ENCODE measurements around the gene GPNMB.
A peak's percentile ranks its signal among the peaks of the same experiment; 100 is the strongest.

Gene GPNMB

DNA sequence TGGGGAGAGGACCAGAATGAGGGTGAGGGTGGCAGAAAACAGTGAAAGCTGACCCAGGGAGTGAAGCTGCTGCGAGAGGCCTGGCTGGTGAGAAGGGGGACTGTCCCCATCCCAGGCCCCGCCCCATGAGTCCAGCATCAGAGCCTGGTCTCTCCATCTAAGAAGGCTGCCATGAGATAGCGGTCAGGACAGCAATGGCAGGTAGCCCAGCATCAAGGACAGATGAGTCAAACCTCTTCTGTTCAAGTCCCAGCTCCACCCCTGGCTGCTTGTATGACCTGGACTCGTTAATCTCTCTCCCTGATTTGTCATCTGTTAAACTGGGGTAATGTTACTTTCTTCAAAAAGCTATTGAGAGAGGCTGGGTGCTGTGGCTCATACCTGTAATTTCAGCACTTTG, 22.2 kb downstream of the GPNMB start:
- DNase-seq (ENCODE audit: low read depth in 1 of 2, low spot score in 1 of 2) = no peak

DNA sequence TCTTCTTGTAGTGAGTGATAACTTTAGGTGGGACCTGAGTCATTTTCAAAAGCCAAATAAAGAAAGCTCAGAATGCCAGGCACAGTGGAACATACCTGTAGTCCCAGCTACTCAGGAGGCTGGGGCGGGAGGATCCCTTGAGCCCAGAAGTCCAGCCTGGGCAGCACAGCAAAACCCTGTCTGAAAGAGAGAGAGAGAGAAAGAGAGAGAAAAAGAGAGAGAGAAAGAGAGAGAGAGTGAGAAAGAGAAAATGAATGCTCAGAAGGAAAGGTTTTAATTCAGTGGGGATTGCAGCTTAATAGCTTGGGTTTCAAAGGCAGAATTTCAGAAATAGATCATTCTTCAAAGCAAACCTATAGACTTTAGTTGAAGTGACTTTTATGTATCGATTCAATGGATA, 25.7 kb downstream of the GPNMB start:
- DNase-seq (ENCODE audit: low read depth in 1 of 2, low spot score in 1 of 2) = no peak

DNA sequence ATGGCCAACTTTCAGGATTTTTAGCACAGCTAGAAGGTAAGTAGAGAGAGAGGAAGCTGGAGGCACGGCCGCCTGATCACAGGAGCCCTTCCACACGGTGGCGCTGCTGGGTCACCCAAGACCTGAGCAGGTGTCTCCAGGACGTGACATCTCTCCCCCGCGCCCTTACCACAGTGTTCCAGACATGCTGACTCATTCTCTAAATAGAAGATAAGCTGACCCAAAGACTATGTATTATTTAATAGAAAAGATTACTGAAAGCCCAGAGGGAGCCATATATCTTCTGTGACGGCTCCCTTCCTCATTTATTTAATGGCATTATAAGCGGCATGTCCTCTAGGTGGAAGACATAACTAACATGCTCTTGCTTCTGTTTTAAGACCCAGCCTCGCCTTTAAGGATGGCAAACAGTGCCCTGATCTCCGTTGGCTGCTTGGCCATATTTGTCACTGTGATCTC, 26.6 kb downstream of the GPNMB start:
- DNase-seq (ENCODE audit: low read depth in 1 of 2, low spot score in 1 of 2) = peak; percentile 76 to 82

DNA sequence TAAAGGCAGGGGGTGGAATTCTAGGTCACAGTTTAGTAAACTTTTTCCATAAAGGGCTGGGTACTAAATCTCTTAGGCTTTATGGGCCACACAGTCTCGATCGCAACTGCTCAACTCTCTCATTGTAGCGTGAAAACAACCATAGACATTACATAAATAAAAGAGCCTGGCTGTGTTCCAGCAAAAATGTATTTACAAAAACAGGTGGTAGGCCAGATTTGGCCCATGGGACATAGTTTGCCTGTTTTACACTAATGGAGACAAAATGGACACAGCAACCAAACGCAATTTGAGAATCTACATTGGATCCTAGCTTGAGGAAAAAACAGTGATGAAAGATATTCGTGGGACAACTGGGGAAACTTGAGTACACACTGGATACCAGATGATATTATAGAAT, 29.3 kb downstream of the GPNMB start:
- DNase-seq (ENCODE audit: low read depth in 1 of 2, low spot score in 1 of 2) = no peak

DNA sequence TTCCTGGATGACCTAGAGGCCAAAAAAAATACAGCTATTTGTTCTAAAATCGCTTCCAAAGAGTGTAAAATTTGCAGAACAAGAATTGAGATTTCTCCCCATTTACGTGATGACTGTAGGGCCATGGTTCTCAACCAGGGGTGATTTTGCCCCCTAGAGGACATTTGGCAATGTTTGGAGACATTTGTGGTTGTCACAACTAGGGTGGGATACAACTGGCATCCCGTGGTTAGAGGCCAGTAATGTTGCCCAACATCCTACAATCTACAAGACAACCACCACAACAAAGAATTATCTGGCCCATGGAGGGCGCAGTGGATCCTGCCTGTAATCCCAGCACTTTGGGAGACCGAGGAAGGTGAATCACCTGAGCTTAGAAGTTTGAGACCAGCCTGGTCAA, 29.8 kb downstream of the GPNMB start:
- no peak for DNase-seq (ENCODE audit: low read depth in 1 of 2, low spot score in 1 of 2)

DNA sequence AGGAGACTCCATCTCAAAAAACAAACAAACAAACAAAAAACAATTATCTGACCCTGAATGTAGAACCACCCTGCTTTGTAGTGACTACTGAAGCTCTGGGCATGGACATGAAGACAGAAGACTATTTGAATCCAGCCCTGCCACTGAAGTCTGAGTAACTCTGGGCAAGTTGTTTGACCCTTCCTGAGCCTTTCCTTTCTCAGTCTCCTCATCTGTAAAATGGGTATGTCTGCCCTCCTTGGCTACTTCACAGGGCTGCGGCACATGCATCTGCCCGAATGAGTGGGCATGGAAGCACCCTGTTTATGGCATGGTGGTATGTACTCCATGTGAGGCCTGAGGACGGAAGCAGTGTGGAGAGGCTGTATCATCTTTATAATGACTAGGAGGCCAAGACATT, 30.4 kb downstream of the GPNMB start:
- no peak for DNase-seq (ENCODE audit: low read depth in 1 of 2, low spot score in 1 of 2)

DNA sequence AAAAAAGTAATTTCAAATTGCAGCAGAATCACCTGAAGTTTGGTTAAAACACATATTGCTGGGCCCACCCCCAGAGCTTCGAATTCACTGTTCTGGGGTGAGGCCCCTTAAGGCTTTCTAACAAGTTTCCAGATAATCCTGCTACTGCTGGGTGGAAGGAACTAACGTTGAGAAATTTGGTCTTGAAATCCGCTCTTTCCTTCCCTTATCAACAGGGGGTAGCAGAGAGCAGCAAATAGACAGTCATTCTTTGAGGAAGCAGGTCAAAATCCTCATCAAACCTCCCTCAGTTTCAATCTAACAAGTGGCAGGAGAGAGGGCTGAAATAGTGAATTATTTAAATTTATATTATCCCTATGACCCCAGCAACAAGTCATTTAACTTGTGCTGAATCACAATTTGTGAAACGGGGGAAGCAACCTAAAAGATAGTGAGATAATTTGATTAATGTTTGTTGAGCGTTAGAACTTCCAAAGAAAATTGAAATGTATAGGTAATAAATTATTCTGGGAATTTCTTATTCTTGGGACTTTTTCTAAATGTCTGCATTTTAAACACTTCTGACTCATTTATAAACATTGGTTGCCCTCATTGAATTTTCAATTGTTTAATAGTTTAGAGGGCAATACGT, 30.9 kb downstream of the GPNMB start:
- no peak for DNase-seq (ENCODE audit: low read depth in 1 of 2, low spot score in 1 of 2)

DNA sequence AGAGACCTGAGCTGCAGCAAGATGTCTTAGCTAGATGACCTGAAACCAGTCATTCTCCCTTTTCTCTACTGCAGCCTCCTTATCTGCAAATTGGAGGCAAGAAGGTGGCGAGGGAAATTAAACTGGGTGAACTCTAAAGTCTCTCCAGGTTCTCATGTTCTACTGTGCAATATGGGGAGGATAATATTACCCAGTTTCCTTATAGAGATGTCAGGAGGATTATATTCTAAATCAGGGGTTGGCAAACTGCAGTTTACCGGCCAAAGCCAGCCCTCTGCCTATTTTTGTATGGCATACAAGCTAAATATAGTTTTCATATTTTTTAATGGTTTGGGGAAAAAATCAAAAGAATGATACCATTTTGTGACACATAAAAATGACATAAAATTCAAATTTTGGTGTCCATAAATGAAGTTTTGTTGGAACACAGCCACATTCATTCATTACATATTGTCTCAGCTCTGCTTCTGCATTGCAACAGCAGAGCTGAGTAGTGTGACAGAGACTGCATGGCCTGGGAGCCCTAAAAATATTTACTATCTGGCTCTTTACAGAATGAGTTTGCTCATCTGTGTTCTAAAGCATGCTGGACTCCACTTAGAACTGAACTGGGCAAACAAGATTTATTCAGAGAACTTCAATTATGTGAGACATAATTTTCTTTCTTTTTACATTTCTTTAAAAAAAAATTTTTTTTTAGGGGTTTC, 33.4 kb downstream of the GPNMB start:
- DNase-seq (ENCODE audit: low read depth in 1 of 2, low spot score in 1 of 2) = no peak

DNA sequence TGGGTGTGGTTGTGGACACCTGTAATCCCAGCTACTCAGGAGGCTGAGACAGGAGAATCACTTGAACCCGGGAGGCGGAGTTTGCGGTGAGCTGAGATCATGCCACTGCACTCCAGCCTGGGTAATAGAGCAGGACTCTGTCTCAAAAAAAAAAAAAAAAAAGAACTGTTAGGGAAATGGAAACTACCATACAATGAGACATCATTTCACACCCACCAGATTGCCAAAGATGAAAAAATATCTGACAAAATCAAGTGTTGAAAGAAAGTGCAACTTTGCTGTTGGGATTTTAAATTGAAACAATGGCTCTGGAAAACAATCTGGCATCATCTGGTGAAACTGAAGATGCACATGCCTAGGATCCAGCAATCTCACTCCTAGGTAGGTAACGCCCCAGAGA, 36.5 kb downstream of the GPNMB start:
- no peak for DNase-seq (ENCODE audit: low read depth in 1 of 2, low spot score in 1 of 2)

DNA sequence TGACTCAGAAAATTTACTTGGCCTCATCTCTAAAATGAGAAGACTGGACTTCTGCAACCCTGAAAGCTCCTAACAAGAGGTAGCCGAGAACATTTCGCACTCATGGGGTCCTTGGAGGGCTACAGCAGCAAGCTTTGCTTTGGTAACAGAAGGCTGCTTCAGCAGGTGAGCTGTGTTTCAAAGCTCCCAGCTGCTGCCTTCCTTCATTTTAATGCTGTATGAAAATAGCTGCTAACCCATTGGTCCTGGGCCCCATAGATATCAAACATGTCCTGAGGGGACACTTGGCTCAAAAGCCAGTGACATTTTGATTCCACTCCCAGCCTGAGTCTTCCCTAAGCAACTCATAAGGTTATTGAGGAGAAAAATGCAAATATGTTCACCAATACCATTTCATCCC, 38.3 kb downstream of the GPNMB start:
- no peak for DNase-seq (ENCODE audit: low read depth in 1 of 2, low spot score in 1 of 2)

DNA sequence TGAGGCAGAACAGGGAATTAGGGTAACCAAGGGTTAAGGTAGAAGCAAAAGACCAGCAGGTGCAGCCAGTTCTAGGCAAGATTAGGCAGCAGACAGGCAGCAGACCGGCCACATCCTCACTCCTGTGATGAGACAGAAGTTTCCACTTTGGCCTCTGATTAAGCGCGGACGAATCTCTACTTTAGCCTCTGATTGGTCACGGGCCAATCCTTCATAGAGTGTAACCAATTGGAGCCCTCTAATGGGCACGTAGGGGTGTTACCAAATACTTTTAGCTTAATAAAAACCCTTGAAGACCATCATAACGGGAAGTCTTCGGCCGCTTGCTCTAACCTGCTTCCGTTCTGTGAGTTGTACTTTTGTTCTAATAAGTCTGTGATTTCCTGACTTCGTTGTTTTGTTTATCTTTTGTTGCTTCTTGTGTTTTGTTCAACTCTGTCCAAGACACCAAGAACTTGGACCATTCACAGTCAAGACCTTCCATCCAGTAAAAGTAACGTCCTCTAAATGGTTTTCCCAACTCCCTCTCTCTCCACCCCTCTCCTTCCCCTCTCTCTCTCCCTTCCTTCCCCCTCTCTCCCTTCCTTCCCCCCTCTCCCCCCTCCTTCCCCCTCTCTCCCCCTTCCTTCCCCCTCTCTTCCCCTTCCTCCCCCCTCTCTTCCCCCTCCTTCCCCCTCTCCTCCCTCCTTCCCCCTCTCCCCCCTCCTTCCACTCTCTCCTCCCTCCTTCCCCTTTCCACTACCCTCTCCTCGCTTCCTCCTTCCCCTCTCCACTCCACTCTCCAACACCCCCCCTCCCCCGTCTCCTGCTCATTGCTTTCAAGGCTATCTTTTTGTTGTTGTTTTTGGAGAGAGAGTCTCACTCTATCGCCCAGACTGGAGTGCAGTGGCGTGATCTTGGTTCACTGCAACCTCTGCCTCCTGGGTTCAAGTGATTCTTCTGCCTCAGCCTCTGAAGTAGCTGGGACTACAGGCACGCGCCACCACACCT, 39.4 kb downstream of the GPNMB start:
- no peak for DNase-seq (ENCODE audit: low read depth in 1 of 2, low spot score in 1 of 2)

DNA sequence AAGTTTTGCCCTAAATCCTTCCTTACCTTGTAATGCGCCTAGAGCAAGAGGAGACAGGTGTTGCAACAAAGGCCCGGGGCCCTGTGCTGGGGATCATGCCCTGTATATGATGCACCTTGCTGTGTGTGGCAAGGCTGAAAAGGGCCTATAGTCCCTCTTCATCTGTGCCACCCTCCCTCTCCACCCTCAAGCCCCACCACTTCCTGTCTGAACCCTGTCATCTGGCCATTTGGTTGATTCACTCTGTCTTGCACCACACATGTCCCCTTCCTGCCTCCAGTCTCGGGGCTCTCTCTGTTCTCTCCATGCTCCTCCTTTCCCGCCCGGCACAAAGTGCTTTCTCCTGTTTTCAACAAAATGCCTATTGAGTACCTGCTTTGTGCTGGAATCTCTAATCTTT, 41.0 kb downstream of the GPNMB start:
- no peak for DNase-seq (ENCODE audit: low read depth in 1 of 2, low spot score in 1 of 2)

DNA sequence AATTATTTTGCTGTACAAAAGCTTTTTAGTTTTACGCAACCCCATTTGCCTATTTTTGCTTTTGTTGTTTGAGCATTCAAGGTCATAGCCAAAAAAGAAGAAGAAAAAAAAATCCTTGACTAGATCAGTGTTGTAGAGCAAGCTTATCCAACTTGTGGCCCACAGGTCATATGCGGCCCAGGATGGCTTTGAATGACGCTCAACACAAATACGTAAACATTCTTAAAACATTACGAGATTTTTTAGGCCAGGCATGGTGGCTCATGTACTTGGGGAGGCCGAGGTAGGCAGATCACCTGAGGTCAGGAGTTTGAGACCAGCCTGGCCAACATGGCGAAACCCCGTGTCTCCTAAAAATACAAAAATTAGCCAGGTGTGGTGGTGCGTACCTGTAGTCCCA, 44.4 kb downstream of the GPNMB start:
- DNase-seq (ENCODE audit: low read depth in 1 of 2, low spot score in 1 of 2) = no peak

DNA sequence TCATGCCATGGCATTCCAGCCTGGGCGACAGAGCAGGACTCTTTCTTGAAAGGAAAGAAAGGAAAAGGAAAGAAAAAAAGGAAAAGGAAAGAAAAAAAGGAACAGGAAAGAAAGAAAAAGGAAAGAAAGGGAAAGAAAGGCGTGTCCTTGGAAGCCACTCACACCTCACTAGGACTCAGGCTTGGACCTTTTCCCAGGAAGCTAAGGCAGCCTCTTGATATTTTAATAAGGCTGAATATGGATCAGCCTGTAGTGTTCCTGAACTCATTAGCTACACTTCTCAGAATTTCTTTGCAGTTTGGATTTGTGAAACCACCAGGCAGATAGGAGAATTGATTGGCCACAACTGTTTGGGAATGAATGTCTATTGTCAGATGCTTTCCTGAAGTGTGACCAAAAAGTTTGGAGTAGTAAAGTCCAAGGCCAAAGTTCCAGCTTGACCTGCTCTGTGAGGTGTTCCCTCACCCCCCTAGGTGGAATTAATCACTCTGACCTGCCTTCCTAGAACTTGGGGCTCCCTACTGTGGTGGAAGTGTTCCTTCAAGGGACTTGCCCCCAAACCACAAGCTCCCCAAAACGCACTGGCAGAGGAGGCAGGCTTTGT, 45.5 kb downstream of the GPNMB start:
- DNase-seq (ENCODE audit: low read depth in 1 of 2, low spot score in 1 of 2) = no peak

DNA sequence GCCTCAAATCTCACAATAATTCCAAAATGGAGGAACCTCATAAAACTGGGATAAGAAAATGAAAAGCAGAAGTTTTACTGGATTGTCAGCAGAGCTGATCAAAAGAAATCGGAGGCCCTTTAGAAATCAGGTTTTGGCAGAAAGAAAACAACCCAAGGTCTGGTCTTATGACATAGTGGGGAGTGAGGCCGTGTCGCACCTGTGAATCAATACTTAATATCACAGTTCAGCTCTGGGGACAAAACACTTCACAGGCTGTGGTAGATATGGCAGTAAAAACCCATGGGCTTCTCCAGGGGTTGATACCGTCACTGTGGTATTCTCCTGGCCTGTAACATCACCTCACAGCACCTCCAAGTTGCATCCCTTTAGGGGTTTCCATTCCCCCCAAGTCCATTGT, 46.0 kb downstream of the GPNMB start:
- no peak for DNase-seq (ENCODE audit: low read depth in 1 of 2, low spot score in 1 of 2)

DNA sequence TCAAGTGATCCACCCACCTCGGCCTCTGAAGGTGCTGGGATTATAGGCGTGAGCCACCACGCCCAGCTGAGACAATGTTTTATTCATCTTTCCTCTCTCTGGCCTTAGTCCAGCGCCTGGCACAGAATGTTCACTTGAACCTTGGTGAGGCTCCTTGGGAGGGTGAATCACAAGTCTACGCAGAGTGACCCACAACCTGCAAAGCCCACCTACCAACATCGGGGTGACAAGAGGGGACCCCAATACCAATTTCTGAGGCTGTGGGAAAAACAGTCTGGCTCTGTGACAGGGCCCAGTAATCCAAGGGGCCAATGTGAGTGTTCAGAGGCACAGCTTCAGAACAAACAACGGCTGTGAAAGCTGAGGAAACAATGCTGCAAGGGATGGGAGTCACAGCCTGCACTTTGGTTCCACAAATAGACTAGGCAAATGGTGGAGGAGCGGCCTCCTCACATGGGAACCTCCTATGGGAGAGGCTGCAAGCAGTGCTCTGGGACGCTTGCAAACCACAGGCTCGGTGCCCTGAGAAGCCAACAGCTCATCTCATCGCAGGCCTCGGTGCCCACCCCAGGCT, 47.0 kb downstream of the GPNMB start:
- no peak for DNase-seq (ENCODE audit: low read depth in 1 of 2, low spot score in 1 of 2)

DNA sequence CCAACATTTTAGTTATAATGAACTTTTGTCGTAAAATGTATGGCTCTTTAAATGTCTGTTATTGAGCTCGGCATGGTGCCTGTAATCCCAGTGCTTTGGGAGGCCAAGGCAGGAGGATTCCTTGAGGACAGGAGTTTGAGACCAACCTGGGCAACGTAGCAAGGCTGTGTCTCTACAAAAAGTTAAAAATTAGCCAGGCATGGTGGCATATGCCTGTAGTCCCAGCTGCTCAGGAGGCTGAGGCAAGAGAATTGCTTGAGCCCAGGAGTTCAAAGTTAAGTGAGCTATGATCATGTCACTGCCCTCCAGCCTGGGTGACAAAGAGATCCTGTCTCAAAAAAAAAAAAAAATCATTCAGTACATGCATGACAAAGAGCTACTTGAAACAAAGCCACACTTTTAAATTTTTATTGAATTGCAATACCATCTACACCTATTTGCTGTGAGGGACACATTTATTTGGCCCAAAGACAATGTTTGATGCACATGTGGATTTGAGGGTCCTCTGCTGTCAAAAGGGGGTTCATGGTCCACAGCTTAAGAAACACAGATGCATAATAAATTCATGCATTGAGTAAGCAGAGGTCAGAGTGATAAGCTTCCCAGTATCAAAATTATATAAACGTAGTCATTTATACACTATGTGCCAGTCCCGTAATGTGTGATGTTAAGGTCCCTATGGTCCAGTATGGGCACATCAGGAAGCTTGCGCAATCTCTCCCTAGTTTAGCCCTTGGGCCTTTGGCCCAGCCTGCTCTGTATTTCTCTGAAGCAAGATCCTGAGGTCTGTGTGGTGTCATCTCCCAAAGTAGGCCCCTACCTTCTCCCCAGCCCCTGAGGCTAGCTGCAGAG, 48.2 kb downstream of the GPNMB start:
- DNase-seq (ENCODE audit: low read depth in 1 of 2, low spot score in 1 of 2) = no peak

DNA sequence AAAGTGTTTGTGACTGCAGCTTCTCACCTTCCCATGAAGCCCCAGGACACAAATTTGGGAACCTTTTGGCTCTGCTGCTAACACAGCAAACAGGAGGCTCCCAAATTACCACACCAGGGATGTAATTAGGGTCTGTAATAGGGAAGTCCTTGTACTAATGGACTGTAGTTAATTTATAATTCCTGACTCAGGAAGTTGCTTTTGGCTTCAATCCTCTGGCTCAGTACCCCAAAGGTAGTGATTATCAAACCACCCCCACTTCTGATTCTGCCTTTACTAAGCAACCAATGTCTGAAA, 48.8 kb downstream of the GPNMB start:
- no peak for DNase-seq (ENCODE audit: low read depth in 1 of 2, low spot score in 1 of 2)

DNA sequence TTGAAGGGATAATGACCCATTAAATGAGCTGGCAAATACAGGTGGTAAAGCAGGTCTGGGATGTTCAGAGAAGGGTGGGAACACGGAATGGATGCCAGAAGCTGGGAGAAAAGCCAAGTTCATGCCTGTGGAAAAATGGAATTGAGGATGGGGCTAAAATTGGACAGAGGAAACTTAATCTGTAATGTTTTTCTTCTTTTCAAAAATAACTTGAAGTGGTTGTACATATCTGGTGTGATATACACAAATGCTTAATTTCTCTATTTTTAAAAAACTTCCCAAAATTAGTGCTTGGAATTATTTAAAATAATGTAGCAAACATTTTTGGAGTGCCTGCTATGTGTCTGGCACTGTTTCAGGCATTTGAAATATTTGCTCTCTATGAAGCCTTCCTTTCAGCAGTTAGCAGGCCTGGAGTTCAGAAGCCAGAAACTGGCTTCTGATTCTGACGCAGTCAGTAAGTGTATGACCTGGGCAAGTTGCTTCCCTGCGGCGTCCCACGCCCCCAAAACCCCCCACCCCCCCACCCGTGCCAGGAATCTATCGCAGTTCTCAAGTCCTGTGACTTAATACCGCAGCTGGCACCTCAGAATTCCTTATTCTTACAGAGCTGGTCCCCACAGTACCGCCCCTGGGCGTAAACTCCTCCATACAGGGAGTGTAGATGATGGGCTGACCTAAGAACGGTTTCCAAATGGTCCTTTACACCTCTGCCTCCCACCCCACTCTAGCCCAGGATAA, 51.7 kb downstream of the GPNMB start:
- no peak for DNase-seq (ENCODE audit: low read depth in 1 of 2, low spot score in 1 of 2)
